Measurements from ENCODE around the gene SBF2. TPM values are rescaled to one million over a fixed set of nuclear protein-coding genes. Genes with fewer than 3 reads are reported as not detected.

SBF2 gene
- total and polyA plus RNA-seq, 3 experiments from 2014 or later = 3.7 to 4.3 (median 4.2) TPM

- no peak overlapping the region for H3K27ac ChIP-seq (ENCODE audit: low read depth, low read length)
- no peaks in the 10 kb centered on the region for H3K27me3 ChIP-seq (ENCODE audit: insufficient read depth, low read length, poor library complexity, severe bottlenecking)
- H3K27me3 Mint-ChIP-seq = peaks cover 0 to 1% of the 10 kb centered on the region in 2 donors
- H3K4me3 ChIP-seq (ENCODE audit: low read length) = no peak overlapping the region
- no peaks in the 10 kb centered on the region for H3K4me1 Mint-ChIP-seq
- DNase-seq = peak in 2 of 5 donors; percentile 31 to 43
- no peak overlapping the region for H3K27ac Mint-ChIP-seq
- ChIA-PET CTCF (interaction anchor here (0.8 to 8.4 kb wide), 11 partner anchors 8 to 117 kb away, joined by 3 to 115 read pairs (median 3); no protein-coding TSS in a partner anchor), POLR2A (interaction anchor here (1.3 kb wide), 1 partner anchor 100 kb away, joined by 7 read pairs; no protein-coding TSS in a partner anchor)
- H3K9me3 Mint-ChIP-seq = peaks cover 3 to 10% (median 9%) of the 10 kb centered on the region in 5 donors
- H3K4me1 ChIP-seq (ENCODE audit: insufficient read depth, low read length) = no peaks in the 10 kb centered on the region
- no peak overlapping the region for H3K4me3 Mint-ChIP-seq
- H3K36me3 ChIP-seq (ENCODE audit: insufficient read depth, low read length) = no peaks in the 10 kb centered on the region
- peaks cover 7% of the 10 kb centered on the region for H3K9me3 ChIP-seq (ENCODE audit: low read length)
- H3K36me3 Mint-ChIP-seq = peaks cover 0 to 3% (median 2%) of the 10 kb centered on the region in 3 donors
Observed at GRCh38 chr11:10208131-10208575, 85.9 kb downstream of the SBF2 start.

- no peak overlapping the region for H3K4me3 ChIP-seq (ENCODE audit: low read length)
- no peak overlapping the region for H3K27ac ChIP-seq (ENCODE audit: low read depth, low read length)
- H3K36me3 ChIP-seq (ENCODE audit: insufficient read depth, low read length) = no peaks in the 10 kb centered on the region
- Mint-ChIP-seq H3K4me1 (no peaks in the 10 kb centered on the region), H3K27me3 (peaks cover 0 to 3% of the 10 kb centered on the region in 2 donors), H3K27ac (no peak overlapping the region), H3K36me3 (peaks cover 0 to 13% (median 5%) of the 10 kb centered on the region in 3 donors), H3K9me3 (peaks cover 8 to 15% (median 11%) of the 10 kb centered on the region in 5 donors), H3K4me3 (no peak overlapping the region)
- no peaks in the 10 kb centered on the region for H3K27me3 ChIP-seq (ENCODE audit: insufficient read depth, low read length, poor library complexity, severe bottlenecking)
- CTCF ChIA-PET = interaction anchor here (8.4 kb wide), 1 partner anchor 103 kb away, joined by 115 read pairs; no protein-coding TSS in a partner anchor
- POLR2A ChIA-PET = no interaction called here
- DNase-seq = no peak
- peaks cover 7% of the 10 kb centered on the region for H3K9me3 ChIP-seq (ENCODE audit: low read length)
- H3K4me1 ChIP-seq (ENCODE audit: insufficient read depth, low read length) = no peaks in the 10 kb centered on the region
Observed at GRCh38 chr11:10205928-10206327, 88.1 kb downstream of the SBF2 start.

GRCh38 chr11:10204021-10204420, 90.0 kb downstream of the SBF2 start:
- Mint-ChIP-seq H3K27me3 (peaks cover 0 to 3% of the 10 kb centered on the region in 2 donors), H3K4me3 (no peak overlapping the region), H3K9me3 (peaks cover 8 to 15% (median 11%) of the 10 kb centered on the region in 5 donors), H3K27ac (peak overlapping the region in 2 of 8 donors; percentile 13 to 92), H3K4me1 (no peaks in the 10 kb centered on the region), H3K36me3 (peaks cover 0 to 13% (median 5%) of the 10 kb centered on the region in 3 donors)
- H3K27ac ChIP-seq (ENCODE audit: low read depth, low read length) = no peak overlapping the region
- H3K4me1 ChIP-seq (ENCODE audit: insufficient read depth, low read length) = no peaks in the 10 kb centered on the region
- no peak for DNase-seq
- H3K27me3 ChIP-seq (ENCODE audit: insufficient read depth, low read length, poor library complexity, severe bottlenecking) = no peaks in the 10 kb centered on the region
- POLR2A ChIA-PET = interaction anchor here (0.5 kb wide), 1 partner anchor 19 kb away, joined by 3 read pairs; no protein-coding TSS in a partner anchor
- H3K4me3 ChIP-seq (ENCODE audit: low read length) = no peak overlapping the region
- no peaks in the 10 kb centered on the region for H3K36me3 ChIP-seq (ENCODE audit: insufficient read depth, low read length)
- CTCF ChIA-PET = interaction anchor here (1.0 to 2.1 kb wide), 3 partner anchors 94 to 444 kb away, joined by 3 to 21 read pairs (median 4); no protein-coding TSS in a partner anchor
- H3K9me3 ChIP-seq (ENCODE audit: low read length) = peaks cover 7% of the 10 kb centered on the region

- Mint-ChIP-seq H3K36me3 (peaks cover 0 to 13% (median 5%) of the 10 kb centered on the region in 3 donors), H3K27me3 (peaks cover 0 to 3% of the 10 kb centered on the region in 2 donors), H3K4me1 (no peaks in the 10 kb centered on the region), H3K9me3 (peaks cover 8 to 15% (median 11%) of the 10 kb centered on the region in 5 donors), H3K4me3 (no peak overlapping the region), H3K27ac (no peak overlapping the region)
- H3K36me3 ChIP-seq (ENCODE audit: insufficient read depth, low read length) = no peaks in the 10 kb centered on the region
- H3K4me3 ChIP-seq (ENCODE audit: low read length) = no peak overlapping the region
- no peak overlapping the region for H3K27ac ChIP-seq (ENCODE audit: low read depth, low read length)
- peaks cover 7% of the 10 kb centered on the region for H3K9me3 ChIP-seq (ENCODE audit: low read length)
- no peaks in the 10 kb centered on the region for H3K4me1 ChIP-seq (ENCODE audit: insufficient read depth, low read length)
- CTCF ChIA-PET = interaction anchor here (0.5 kb wide), 1 partner anchor 736 kb away, joined by 3 read pairs; no protein-coding TSS in a partner anchor
- DNase-seq = no peak
- no peaks in the 10 kb centered on the region for H3K27me3 ChIP-seq (ENCODE audit: insufficient read depth, low read length, poor library complexity, severe bottlenecking)
- POLR2A ChIA-PET = no interaction called here
Observed at GRCh38 chr11:10201343-10201742, 92.7 kb downstream of the SBF2 start.

GRCh38 chr11:10197091-10197490, 96.9 kb downstream of the SBF2 start:
- Mint-ChIP-seq H3K4me1 (no peaks in the 10 kb centered on the region), H3K27me3 (no peaks in the 10 kb centered on the region), H3K36me3 (peaks cover 2 to 12% (median 2%) of the 10 kb centered on the region in 3 donors), H3K27ac (no peak overlapping the region), H3K4me3 (no peak overlapping the region), H3K9me3 (peaks cover 0 to 1% (median 0%) of the 10 kb centered on the region in 5 donors)
- H3K4me3 ChIP-seq (ENCODE audit: low read length) = no peak overlapping the region
- no peaks in the 10 kb centered on the region for H3K27me3 ChIP-seq (ENCODE audit: insufficient read depth, low read length, poor library complexity, severe bottlenecking)
- CTCF ChIA-PET = no interaction called here
- no peaks in the 10 kb centered on the region for H3K9me3 ChIP-seq (ENCODE audit: low read length)
- no peaks in the 10 kb centered on the region for H3K4me1 ChIP-seq (ENCODE audit: insufficient read depth, low read length)
- POLR2A ChIA-PET = no interaction called here
- no peak overlapping the region for H3K27ac ChIP-seq (ENCODE audit: low read depth, low read length)
- H3K36me3 ChIP-seq (ENCODE audit: insufficient read depth, low read length) = no peaks in the 10 kb centered on the region
- no peak for DNase-seq

- H3K4me1 ChIP-seq (ENCODE audit: insufficient read depth, low read length) = no peaks in the 10 kb centered on the region
- Mint-ChIP-seq H3K4me1 (no peaks in the 10 kb centered on the region), H3K27ac (no peak overlapping the region), H3K27me3 (no peaks in the 10 kb centered on the region), H3K36me3 (peaks cover 0 to 11% (median 5%) of the 10 kb centered on the region in 3 donors), H3K9me3 (no peaks in the 10 kb centered on the region), H3K4me3 (no peak overlapping the region)
- H3K36me3 ChIP-seq (ENCODE audit: insufficient read depth, low read length) = no peaks in the 10 kb centered on the region
- no peaks in the 10 kb centered on the region for H3K9me3 ChIP-seq (ENCODE audit: low read length)
- H3K27me3 ChIP-seq (ENCODE audit: insufficient read depth, low read length, poor library complexity, severe bottlenecking) = no peaks in the 10 kb centered on the region
- POLR2A ChIA-PET = no interaction called here
- DNase-seq = no peak
- no peak overlapping the region for H3K4me3 ChIP-seq (ENCODE audit: low read length)
- CTCF ChIA-PET = no interaction called here
- H3K27ac ChIP-seq (ENCODE audit: low read depth, low read length) = no peak overlapping the region
Observed at GRCh38 chr11:10192036-10192435, 102.0 kb downstream of the SBF2 start.

- Mint-ChIP-seq H3K36me3 (peaks cover 0 to 10% (median 0%) of the 10 kb centered on the region in 3 donors), H3K4me3 (no peak overlapping the region), H3K4me1 (peaks cover 0 to 10% (median 3%) of the 10 kb centered on the region in 3 donors), H3K27me3 (peaks cover 0 to 2% of the 10 kb centered on the region in 2 donors), H3K27ac (no peak overlapping the region), H3K9me3 (peaks cover 3 to 7% (median 5%) of the 10 kb centered on the region in 5 donors)
- CTCF ChIA-PET = no interaction called here
- Histone ChIP-seq H3K4me1 (ENCODE audit: insufficient read depth, low read length) (no peaks in the 10 kb centered on the region), H3K27me3 (ENCODE audit: insufficient read depth, low read length, poor library complexity, severe bottlenecking) (no peaks in the 10 kb centered on the region), H3K9me3 (ENCODE audit: low read length) (no peaks in the 10 kb centered on the region), H3K4me3 (ENCODE audit: low read length) (no peak overlapping the region), H3K27ac (ENCODE audit: low read depth, low read length) (no peak overlapping the region), H3K36me3 (ENCODE audit: insufficient read depth, low read length) (no peaks in the 10 kb centered on the region)
- no peak for DNase-seq
- POLR2A ChIA-PET = no interaction called here
Observed at GRCh38 chr11:10181811-10182210, 112.2 kb downstream of the SBF2 start.

GRCh38 chr11:10164621-10165020, 129.4 kb downstream of the SBF2 start:
- Histone ChIP-seq H3K27ac (ENCODE audit: low read depth, low read length) (no peak overlapping the region), H3K27me3 (ENCODE audit: insufficient read depth, low read length, poor library complexity, severe bottlenecking) (no peaks in the 10 kb centered on the region), H3K9me3 (ENCODE audit: low read length) (no peaks in the 10 kb centered on the region), H3K4me1 (ENCODE audit: insufficient read depth, low read length) (no peaks in the 10 kb centered on the region), H3K4me3 (ENCODE audit: low read length) (no peak overlapping the region), H3K36me3 (ENCODE audit: insufficient read depth, low read length) (no peaks in the 10 kb centered on the region)
- Mint-ChIP-seq H3K36me3 (peaks cover 0 to 5% (median 0%) of the 10 kb centered on the region in 3 donors), H3K4me1 (peaks cover 0 to 30% (median 7%) of the 10 kb centered on the region in 3 donors), H3K27me3 (no peaks in the 10 kb centered on the region), H3K9me3 (peaks cover 0 to 2% (median 0%) of the 10 kb centered on the region in 5 donors), H3K4me3 (no peak overlapping the region), H3K27ac (no peak overlapping the region)
- CTCF ChIA-PET = no interaction called here
- POLR2A ChIA-PET = no interaction called here
- no peak for DNase-seq

Data from CD8-positive, alpha-beta memory T cell (primary cell).